Measurements from ENCODE around the gene UBC. TPM values are rescaled to one million over a fixed set of nuclear protein-coding genes. Genes with fewer than 3 reads are reported as not detected.
"Not testable (repeated sequence)": the region's sequence is repeated elsewhere in the genome, so short reads cannot be mapped to it uniquely, and the experiment has no call there.

The UBC gene
- total RNA-seq, 1 donor from 2014 or later, result 1,088 TPM

GRCh38 chr12:124915239-124916236 is 1.1 kb upstream of the UBC start:
- no peak for DNase-seq (ENCODE audit: low spot score)

- DNase-seq (ENCODE audit: low spot score), result peak; percentile 72
These were observed 717 bp downstream of the UBC start for GRCh38 chr12:124913474-124914391.

GRCh38 chr12:124912529-124913287 is 1.7 kb downstream of the UBC start:
- not testable (repeated sequence) for DNase-seq (ENCODE audit: low spot score)

- not testable (repeated sequence) for DNase-seq (ENCODE audit: low spot score)
These were observed 2.9 kb downstream of the UBC start for GRCh38 chr12:124911521-124911920.

- DNase-seq (ENCODE audit: low spot score), result no peak
These were observed 3.6 kb downstream of the UBC start for GRCh38 chr12:124910561-124911478.

DNA sequence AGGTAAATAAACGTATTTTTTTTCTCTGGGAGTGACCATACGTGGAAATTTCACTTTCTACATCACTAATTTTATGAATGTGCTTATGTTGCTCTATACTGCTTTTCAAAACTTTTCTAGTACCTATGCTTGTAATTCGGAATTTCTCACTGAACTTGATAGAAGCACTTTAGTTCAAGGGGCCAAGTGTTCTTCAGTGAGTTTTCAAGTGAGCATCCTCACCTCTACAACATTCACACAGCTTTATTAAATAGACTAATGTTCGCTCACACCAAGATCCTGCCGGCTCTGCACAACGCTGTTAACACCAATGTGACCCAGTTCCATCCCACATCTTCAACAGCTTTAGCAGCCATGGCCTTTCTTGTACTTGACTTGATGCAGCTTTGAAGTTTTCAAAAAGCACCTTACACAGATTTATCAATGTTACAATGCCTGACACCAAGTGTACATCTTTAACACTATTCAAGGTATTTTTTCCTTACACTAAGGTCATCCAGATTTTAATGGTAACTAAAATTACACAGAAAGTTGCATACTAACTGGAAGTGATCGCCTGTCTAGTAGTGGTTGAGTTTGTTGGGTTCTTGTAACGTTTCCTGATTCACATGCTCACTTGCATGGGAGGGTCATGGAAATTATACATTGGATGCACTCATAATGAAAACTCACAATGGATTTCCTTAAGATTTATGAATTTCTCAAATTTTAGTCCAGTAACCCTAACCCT is 4.5 kb downstream of the UBC start:
- DNase-seq (ENCODE audit: low spot score), result no peak

GRCh38 chr12:124906606-124907261 is 7.7 kb downstream of the UBC start:
- DNase-seq (ENCODE audit: low spot score), result peak; percentile 95

DNA sequence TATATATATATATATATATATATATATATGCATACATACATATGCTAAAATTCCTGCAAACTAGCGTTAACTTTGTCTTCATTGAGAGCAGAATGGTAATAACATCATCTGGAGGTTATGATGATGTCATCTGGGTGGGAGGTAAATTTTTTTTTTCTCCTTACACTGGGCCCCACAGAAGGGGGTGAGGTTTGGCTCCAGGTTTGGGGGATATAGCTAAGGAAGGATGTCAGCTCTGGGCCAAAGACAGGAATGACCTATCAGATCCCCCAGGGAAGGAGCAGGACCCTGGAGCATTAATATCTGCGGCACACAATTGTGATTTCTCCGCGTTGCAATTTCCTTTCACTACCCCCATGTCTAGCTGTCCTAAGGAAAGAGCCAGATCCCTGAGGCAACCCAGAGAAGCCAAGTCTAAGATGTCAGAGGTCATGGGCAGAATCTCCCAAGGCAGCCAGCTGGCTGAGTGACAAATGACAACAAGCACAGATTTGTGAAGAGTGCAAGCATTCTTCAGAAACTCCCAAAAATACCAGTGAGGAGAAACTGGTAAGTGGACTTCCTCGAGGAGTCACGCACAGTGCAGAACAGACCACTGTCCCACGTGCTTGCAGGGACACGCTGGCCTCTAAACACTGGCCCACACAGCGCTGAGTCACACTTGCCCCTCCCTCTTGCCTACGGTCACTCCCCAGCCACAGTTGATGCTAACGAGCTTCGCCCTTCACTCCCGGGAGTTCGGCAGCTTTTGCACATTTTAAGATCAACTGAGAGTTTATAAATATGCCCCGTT is 9.9 kb downstream of the UBC start:
- peak; percentile 75 for DNase-seq (ENCODE audit: low spot score)

DNA sequence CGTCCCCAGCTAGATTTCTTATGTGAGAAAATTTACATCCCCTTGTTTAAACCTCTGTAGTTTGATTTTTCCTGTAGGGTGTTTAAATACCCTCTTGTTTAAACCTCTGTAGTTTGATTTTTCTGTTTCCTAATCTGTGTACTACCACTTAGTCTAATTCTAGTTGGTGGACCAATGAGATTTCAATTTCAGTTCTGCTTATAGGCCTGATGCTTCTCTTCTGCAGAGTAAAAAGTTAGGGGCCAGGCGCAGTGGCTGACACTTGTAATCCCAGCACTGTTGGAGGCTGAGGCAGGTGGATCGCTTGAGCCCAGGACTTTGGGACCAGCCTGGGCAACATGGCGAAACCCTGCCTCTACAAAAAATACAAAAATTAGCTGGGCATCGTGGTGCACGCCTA is 11.5 kb downstream of the UBC start:
- no peak for DNase-seq (ENCODE audit: low spot score)

- no peak for DNase-seq (ENCODE audit: low spot score)
These were observed 13.4 kb downstream of the UBC start for GRCh38 chr12:124901003-124901402.

GRCh38 chr12:124900345-124900795 is 14.1 kb downstream of the UBC start:
- not testable (repeated sequence) for DNase-seq (ENCODE audit: low spot score)

DNA sequence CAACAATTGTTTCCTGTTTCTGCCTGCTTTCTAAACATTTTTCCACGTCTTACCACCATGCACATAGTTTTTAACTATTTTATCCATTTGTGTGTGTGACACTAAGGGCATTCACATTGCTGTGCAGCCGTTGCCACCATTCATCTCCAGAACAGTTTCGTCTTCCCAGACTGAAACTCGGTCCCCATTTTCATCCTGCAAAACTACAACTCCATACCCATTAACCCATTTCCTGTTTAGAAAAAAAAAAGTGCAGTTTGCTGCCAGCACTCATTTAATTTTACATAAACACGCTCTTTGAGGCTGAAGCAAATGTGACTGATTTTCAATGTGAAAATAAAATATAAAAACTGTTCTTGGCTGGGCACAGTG is 15.5 kb downstream of the UBC start:
- DNase-seq (ENCODE audit: low spot score), result no peak

GRCh38 chr12:124898200-124898922 is 16.1 kb downstream of the UBC start:
- no peak for DNase-seq (ENCODE audit: low spot score)

- no peak for DNase-seq (ENCODE audit: low spot score)
These were observed 18.0 kb downstream of the UBC start for GRCh38 chr12:124896461-124896860.

DNA sequence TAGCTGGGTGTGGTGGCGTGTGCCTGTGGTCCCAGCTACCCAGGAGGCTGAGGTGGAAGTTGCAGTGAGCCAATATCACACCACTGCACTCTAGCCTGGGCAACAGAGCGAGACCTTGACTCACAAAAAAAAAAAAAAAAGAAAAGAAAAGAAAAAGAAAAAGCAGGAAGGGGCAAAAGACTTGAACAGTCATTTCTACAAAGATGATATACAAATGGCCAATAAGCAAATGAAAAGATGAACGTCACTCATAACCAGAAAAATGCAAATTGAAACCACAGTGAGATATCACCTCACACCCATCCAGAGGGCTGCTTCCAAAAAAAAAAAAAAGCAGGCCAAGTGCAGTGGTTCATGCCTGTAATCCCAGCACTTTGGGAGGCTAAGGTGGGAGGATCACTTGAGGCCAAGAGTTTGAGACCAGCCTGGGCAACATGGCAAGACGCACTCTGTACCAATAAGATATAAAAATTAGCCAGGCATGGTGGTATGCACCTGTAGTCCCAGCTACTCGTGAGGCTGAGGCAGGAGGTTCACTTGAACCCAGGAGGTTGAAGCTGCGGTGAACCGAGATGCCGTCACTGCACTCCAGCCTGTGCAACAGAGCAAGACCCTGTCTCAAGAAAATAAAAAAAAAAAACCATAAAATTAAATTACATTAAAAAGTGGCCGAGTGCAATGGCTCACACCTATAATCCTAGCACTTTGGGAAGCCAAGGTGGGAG is 20.5 kb downstream of the UBC start:
- DNase-seq (ENCODE audit: low spot score), result no peak

GRCh38 chr12:124888260-124888659 is 26.2 kb downstream of the UBC start:
- no peak for DNase-seq (ENCODE audit: low spot score)

GRCh38 chr12:124887766-124888165 is 26.7 kb downstream of the UBC start:
- not testable (repeated sequence) for DNase-seq (ENCODE audit: low spot score)
